ENCODE results near the gene CDO1.

DNA sequence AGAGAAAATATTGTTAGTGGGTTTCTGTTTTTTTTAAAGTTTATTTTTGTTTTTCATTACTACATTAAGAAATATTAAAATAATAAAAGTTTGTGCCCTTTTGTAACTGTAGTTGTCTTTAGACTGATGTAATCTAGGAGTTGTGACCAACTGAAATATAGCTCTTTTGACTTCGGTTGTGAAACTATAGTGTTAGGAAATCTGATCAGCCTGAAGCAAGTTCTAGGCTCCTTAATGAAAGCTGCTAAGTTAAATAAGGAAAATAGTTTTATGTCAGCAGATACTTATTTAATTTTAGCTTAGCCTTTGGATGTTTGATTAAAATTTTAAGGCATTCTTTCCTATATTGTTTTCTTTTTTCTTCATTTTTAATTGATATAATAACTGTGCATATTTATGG lies 39.5 kb upstream of the CDO1 start:
- TF ChIP-seq, protein P1, sequence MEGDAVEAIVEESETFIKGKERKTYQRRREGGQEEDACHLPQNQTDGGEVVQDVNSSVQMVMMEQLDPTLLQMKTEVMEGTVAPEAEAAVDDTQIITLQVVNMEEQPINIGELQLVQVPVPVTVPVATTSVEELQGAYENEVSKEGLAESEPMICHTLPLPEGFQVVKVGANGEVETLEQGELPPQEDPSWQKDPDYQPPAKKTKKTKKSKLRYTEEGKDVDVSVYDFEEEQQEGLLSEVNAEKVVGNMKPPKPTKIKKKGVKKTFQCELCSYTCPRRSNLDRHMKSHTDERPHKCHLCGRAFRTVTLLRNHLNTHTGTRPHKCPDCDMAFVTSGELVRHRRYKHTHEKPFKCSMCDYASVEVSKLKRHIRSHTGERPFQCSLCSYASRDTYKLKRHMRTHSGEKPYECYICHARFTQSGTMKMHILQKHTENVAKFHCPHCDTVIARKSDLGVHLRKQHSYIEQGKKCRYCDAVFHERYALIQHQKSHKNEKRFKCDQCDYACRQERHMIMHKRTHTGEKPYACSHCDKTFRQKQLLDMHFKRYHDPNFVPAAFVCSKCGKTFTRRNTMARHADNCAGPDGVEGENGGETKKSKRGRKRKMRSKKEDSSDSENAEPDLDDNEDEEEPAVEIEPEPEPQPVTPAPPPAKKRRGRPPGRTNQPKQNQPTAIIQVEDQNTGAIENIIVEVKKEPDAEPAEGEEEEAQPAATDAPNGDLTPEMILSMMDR (IDR thresholded peaks at IDR 0.05) = no peak
- no peak for TF ChIP-seq POLR2A (IDR thresholded peaks at IDR 0.05)

All from stomach (tissue), 4 donors.